ENCODE measurements around the gene REXO4. TPM values are rescaled to one million over a fixed set of nuclear protein-coding genes. Genes with fewer than 3 reads are reported as not detected.

The REXO4 gene
- total and polyA plus RNA-seq, 2 experiments from 2014 or later: 31.1 to 36.3 TPM

DNA sequence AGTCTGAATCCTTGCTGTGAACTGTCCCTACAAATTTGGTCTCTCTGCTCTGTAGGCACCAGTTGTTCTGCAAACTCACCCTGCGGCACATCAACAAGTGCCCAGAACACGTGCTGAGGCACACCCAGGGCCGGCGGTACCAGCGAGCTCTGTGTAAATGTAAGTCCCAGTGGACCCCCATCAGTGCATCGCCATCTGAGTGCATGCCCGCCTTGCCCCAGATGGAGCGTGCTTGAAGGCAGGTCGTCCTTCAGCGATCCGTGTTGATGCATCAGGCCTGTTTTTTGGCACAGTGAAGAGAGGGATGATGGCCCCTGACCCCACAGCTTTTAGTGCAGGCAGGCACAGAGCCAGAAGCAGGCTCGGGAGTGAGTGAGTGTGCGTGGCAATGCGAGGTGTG is 60.2 kb downstream of the REXO4 start (continued):
- TF ChIP-seq, protein P1, sequence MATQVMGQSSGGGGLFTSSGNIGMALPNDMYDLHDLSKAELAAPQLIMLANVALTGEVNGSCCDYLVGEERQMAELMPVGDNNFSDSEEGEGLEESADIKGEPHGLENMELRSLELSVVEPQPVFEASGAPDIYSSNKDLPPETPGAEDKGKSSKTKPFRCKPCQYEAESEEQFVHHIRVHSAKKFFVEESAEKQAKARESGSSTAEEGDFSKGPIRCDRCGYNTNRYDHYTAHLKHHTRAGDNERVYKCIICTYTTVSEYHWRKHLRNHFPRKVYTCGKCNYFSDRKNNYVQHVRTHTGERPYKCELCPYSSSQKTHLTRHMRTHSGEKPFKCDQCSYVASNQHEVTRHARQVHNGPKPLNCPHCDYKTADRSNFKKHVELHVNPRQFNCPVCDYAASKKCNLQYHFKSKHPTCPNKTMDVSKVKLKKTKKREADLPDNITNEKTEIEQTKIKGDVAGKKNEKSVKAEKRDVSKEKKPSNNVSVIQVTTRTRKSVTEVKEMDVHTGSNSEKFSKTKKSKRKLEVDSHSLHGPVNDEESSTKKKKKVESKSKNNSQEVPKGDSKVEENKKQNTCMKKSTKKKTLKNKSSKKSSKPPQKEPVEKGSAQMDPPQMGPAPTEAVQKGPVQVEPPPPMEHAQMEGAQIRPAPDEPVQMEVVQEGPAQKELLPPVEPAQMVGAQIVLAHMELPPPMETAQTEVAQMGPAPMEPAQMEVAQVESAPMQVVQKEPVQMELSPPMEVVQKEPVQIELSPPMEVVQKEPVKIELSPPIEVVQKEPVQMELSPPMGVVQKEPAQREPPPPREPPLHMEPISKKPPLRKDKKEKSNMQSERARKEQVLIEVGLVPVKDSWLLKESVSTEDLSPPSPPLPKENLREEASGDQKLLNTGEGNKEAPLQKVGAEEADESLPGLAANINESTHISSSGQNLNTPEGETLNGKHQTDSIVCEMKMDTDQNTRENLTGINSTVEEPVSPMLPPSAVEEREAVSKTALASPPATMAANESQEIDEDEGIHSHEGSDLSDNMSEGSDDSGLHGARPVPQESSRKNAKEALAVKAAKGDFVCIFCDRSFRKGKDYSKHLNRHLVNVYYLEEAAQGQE (IDR thresholded peaks at IDR 0.05; ENCODE audit: unreplicated experiment): no peak
- TF ChIP-seq NANOG (IDR thresholded peaks at IDR 0.05; ENCODE audit: borderline replicate concordance): no peak
- TF ChIP-seq, protein P2, sequence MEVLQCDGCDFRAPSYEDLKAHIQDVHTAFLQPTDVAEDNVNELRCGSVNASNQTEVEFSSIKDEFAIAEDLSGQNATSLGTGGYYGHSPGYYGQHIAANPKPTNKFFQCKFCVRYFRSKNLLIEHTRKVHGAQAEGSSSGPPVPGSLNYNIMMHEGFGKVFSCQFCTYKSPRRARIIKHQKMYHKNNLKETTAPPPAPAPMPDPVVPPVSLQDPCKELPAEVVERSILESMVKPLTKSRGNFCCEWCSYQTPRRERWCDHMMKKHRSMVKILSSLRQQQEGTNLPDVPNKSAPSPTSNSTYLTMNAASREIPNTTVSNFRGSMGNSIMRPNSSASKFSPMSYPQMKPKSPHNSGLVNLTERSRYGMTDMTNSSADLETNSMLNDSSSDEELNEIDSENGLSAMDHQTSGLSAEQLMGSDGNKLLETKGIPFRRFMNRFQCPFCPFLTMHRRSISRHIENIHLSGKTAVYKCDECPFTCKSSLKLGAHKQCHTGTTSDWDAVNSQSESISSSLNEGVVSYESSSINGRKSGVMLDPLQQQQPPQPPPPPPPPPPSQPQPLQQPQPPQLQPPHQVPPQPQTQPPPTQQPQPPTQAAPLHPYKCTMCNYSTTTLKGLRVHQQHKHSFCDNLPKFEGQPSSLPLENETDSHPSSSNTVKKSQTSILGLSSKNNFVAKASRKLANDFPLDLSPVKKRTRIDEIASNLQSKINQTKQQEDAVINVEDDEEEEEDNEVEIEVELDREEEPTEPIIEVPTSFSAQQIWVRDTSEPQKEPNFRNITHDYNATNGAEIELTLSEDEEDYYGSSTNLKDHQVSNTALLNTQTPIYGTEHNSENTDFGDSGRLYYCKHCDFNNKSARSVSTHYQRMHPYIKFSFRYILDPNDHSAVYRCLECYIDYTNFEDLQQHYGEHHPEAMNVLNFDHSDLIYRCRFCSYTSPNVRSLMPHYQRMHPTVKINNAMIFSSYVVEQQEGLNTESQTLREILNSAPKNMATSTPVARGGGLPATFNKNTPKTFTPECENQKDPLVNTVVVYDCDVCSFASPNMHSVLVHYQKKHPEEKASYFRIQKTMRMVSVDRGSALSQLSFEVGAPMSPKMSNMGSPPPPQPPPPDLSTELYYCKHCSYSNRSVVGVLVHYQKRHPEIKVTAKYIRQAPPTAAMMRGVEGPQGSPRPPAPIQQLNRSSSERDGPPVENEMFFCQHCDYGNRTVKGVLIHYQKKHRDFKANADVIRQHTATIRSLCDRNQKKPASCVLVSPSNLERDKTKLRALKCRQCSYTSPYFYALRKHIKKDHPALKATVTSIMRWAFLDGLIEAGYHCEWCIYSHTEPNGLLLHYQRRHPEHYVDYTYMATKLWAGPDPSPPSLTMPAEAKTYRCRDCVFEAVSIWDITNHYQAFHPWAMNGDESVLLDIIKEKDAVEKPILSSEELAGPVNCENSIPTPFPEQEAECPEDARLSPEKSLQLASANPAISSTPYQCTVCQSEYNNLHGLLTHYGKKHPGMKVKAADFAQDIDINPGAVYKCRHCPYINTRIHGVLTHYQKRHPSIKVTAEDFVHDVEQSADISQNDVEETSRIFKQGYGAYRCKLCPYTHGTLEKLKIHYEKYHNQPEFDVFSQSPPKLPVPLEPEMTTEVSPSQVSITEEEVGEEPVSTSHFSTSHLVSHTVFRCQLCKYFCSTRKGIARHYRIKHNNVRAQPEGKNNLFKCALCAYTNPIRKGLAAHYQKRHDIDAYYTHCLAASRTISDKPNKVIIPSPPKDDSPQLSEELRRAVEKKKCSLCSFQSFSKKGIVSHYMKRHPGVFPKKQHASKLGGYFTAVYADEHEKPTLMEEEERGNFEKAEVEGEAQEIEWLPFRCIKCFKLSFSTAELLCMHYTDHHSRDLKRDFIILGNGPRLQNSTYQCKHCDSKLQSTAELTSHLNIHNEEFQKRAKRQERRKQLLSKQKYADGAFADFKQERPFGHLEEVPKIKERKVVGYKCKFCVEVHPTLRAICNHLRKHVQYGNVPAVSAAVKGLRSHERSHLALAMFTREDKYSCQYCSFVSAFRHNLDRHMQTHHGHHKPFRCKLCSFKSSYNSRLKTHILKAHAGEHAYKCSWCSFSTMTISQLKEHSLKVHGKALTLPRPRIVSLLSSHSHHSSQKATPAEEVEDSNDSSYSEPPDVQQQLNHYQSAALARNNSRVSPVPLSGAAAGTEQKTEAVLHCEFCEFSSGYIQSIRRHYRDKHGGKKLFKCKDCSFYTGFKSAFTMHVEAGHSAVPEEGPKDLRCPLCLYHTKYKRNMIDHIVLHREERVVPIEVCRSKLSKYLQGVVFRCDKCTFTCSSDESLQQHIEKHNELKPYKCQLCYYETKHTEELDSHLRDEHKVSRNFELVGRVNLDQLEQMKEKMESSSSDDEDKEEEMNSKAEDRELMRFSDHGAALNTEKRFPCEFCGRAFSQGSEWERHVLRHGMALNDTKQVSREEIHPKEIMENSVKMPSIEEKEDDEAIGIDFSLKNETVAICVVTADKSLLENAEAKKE (CRISPR knock-in tag; IDR thresholded peaks at IDR 0.05): no peak
- no peak for TF ChIP-seq EZH2 (IDR thresholded peaks at IDR 0.05; ENCODE audit: low read depth, unreplicated experiment)
- no peak for TF ChIP-seq STAT1 (IDR thresholded peaks at IDR 0.05; ENCODE audit: unreplicated experiment)
- no peak for TF ChIP-seq CREB1 (CRISPR knock-in tag; IDR thresholded peaks at IDR 0.05; ENCODE audit: low read depth)

Data from GM23338 (cell line).